RWPE2 (cell line): ENCODE data around the gene QRFP.

ENCODE experiments used
- ATAC-seq: fragments of 200-7000 bp; cut with Tn5 transposase; 3 replicates; pipeline ENCODE4 v1.9.1; 2021; ENCODE audit warnings: low read depth
- DNase-seq: peaks from one replicate; pipeline ENCODE4 v3.0.0-alpha.2; 2020; ENCODE audit warnings: low spot score
- H3K27ac ChIP-seq: fragments of 450-650 bp; 2 replicates; pipeline ENCODE4 v1.5.1; 2017; ENCODE audit warnings: mild to moderate bottlenecking; ENCODE audit not compliant: poor library complexity, severe bottlenecking
- H3K27me3 ChIP-seq: fragments of 250-450 bp; sonication (Bioruptor Pico); 2 replicates; pipeline ENCODE4 v1.5.1; 2021; ENCODE audit warnings: mild to moderate bottlenecking, moderate library complexity; ENCODE audit not compliant: insufficient read depth, poor library complexity, severe bottlenecking
- H3K36me3 ChIP-seq: fragments of 250-450 bp; sonication (Bioruptor Pico); 2 replicates; pipeline ENCODE4 v1.5.1; 2020; ENCODE audit warnings: low read depth, mild to moderate bottlenecking, moderate library complexity
- H3K4me1 ChIP-seq: fragments of 250-450 bp; sonication (Bioruptor Pico); 2 replicates; pipeline ENCODE4 v1.5.1; 2021; ENCODE audit warnings: mild to moderate bottlenecking, moderate library complexity; ENCODE audit not compliant: insufficient read depth, poor library complexity, severe bottlenecking
- H3K4me3 ChIP-seq: fragments of 250-450 bp; sonication (Bioruptor Pico); 2 replicates; pipeline ENCODE4 v1.5.1; 2021; ENCODE audit warnings: mild to moderate bottlenecking, moderate library complexity; ENCODE audit not compliant: severe bottlenecking
- H3K9me3 ChIP-seq: fragments of 250-450 bp; sonication (Bioruptor Pico); 2 replicates; pipeline ENCODE4 v1.5.1; 2021; ENCODE audit warnings: mild to moderate bottlenecking, moderate library complexity; ENCODE audit not compliant: severe bottlenecking
- TF ChIP-seq, protein P1 (sequence below): fragments of 450-650 bp; IDR thresholded peaks from one replicate; pipeline ENCODE4 v1.5.1; 2017; ENCODE audit warnings: mild to moderate bottlenecking, moderate library complexity; ENCODE audit not compliant: poor library complexity, severe bottlenecking

The QRFP gene

GRCh38 chr9:130939405-130940026 lies 42.9 kb upstream of the QRFP start:
- Histone ChIP-seq H3K4me1 (peaks cover 17% of the 10 kb centered on the region), H3K9me3 (no peaks in the 10 kb centered on the region), H3K27me3 (no peaks in the 10 kb centered on the region), H3K36me3 (no peaks in the 10 kb centered on the region), H3K27ac (peak overlapping the region; percentile 16), H3K4me3 (peak overlapping the region; percentile 61)
- no peak for DNase-seq
- no peak for ATAC-seq
- TF ChIP-seq, protein P1, sequence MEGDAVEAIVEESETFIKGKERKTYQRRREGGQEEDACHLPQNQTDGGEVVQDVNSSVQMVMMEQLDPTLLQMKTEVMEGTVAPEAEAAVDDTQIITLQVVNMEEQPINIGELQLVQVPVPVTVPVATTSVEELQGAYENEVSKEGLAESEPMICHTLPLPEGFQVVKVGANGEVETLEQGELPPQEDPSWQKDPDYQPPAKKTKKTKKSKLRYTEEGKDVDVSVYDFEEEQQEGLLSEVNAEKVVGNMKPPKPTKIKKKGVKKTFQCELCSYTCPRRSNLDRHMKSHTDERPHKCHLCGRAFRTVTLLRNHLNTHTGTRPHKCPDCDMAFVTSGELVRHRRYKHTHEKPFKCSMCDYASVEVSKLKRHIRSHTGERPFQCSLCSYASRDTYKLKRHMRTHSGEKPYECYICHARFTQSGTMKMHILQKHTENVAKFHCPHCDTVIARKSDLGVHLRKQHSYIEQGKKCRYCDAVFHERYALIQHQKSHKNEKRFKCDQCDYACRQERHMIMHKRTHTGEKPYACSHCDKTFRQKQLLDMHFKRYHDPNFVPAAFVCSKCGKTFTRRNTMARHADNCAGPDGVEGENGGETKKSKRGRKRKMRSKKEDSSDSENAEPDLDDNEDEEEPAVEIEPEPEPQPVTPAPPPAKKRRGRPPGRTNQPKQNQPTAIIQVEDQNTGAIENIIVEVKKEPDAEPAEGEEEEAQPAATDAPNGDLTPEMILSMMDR: peak; percentile 61

DNA sequence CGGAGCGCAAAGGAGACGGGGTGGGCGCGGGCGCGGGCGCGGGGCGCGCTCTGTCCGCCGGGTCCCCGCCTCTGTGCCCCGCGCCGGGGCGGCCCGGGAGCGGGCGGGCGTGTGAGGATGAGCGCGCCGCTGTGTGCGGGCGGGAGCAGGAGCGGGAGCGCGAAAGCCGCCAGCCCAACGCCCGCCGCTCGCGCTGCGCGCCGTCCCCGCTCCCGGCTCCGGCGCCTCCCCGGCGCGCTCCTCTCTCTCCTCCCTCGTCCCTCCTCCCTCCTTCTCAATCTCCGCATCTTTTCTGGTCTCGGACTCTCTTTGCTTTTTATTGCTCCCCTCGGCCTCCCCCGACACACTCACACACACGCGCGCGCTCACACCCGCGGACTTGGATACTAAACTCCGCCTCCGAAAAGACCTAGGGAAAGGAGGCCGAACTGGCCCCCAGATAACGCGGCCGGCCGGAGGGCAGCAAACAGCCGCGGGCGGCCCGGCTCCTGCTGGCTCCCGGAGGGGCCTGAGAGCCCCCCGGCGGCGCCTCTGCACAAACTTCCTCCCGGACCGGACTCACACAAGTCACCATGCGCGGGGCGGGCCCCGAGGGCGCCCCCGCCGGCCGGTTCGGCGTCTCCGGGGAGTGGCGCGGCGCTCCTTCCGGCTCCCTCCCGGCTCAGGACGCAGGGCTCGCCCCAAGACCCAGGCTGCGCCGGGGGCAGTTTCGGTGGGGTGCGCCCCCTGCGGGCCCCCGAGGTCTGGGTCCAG lies 42.2 kb upstream of the QRFP start, which contains the start of gene FIBCD1:
TSS of gene FIBCD1 (minus strand) at position 596 of the 753 bp plus-strand sequence. CDS start 640 bp downstream, outside the sequence.
- H3K27ac ChIP-seq: peak within 1 kb of the TSS; percentile 16
- TF ChIP-seq, protein P1: peak; percentile 78
- DNase-seq (no peak), ATAC-seq (peak; percentile 23; the same call in 1 of the 3 replicates)
- no peaks in the 10 kb centered on the region for H3K27me3 ChIP-seq
- no peaks in the 10 kb centered on the region for H3K36me3 ChIP-seq
- peak within 1 kb of the TSS; percentile 61 for H3K4me3 ChIP-seq
- peaks cover 17% of the 10 kb centered on the region for H3K4me1 ChIP-seq
- no peaks in the 10 kb centered on the region for H3K9me3 ChIP-seq

DNA sequence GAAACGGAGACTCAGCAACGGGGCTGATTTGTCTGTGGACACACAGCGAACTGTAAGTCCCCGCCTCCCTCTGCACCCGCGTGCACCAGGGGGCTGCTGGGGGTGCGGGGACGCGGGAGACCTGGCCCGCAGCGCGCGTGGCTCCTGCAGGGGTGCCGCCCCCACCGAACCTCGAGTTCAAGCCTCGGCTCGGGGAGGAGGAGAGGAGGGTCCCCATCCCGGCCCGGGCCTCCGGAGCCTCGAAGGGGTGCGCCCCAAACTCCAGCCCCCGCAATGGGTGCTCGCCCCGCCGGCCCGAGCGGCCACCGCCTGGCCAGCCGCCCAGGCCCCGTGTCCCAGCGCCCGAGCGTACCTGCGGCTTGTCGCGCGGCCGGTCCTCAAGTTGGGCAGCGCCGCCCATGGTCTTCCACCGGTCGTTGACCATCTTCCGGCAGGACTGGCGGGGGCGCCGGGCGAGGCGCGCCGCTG lies 41.6 kb upstream of the QRFP start:
- Histone ChIP-seq H3K9me3 (no peaks in the 10 kb centered on the region), H3K4me3 (peak overlapping the region; percentile 61), H3K27ac (peak overlapping the region; percentile 16), H3K4me1 (peaks cover 17% of the 10 kb centered on the region), H3K36me3 (no peaks in the 10 kb centered on the region), H3K27me3 (no peaks in the 10 kb centered on the region)
- TF ChIP-seq, protein P1: no peak
- no peak for DNase-seq
- ATAC-seq: no peak

- peak overlapping the region; percentile 61 for H3K4me3 ChIP-seq
- DNase-seq (no peak), ATAC-seq (no peak)
- H3K36me3 ChIP-seq: no peaks in the 10 kb centered on the region
- peaks cover 23% of the 10 kb centered on the region for H3K4me1 ChIP-seq
- H3K27ac ChIP-seq: peak overlapping the region; percentile 68
- no peaks in the 10 kb centered on the region for H3K27me3 ChIP-seq
- no peaks in the 10 kb centered on the region for H3K9me3 ChIP-seq
- TF ChIP-seq, protein P1: no peak
Observed at GRCh38 chr9:130937146-130938076, 40.8 kb upstream of the QRFP start.
